SKM-1 (cell line): Measurements from ENCODE around the gene ANKRD2.

Experiments used
- DNase-seq: peaks from one replicate; lab custom pipeline; 2025; ENCODE audit not compliant: unreplicated experiment; lab: John Stamatoyannopoulos, UW

The ANKRD2 gene

GRCh38 chr10:97632949-97633884, 60.6 kb downstream of the ANKRD2 start, which contains the start of gene MORN4:
Gene MORN4 (minus strand): TSS chr10:97633500. CDS start chr10:97619653, 13,847 bp downstream.
- DNase-seq, result peak; percentile 71
